ENCODE results near the gene TTC27. TPM values are rescaled to one million over a fixed set of nuclear protein-coding genes. Genes with fewer than 3 reads are reported as not detected.

Gene TTC27
- total RNA-seq, 2 experiments from 2014 or later = 14.9 to 20.9 TPM

DNA sequence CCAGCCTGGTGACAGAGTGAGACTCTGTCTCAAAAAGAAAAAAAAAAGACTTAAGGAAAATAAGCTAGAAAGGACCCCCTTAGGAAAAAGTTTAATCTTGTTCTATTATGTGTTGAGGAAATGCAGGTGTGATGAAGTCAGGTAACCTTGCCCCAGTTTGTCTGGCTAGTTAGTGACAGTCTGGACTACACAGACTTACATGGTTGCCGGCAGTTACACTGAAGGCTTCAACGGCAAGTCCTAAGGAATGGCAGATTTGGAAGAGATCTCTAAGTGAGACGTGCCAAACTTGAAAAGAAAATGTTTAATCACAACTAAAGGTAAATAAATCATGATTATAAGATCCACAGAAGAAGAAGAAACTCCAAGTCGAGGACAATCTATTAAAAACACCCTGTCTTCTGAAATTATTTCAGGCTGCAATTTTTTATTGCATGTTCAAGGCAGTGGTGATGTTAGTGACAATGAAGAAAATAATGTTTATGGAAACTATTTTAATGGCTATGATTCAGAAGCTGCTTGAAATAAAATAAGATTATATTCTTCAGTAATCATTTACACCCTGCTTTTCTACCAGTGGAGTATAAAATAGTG lies 84.2 kb downstream of the TTC27 start:
- Mint-ChIP-seq H3K36me3 (ENCODE audit: low read depth) (peaks cover 14% of the 10 kb centered on the region), H3K4me1 (ENCODE audit: low read depth) (no peaks in the 10 kb centered on the region), H3K4me3 (no peak overlapping the region), H3K27me3 (ENCODE audit: low read depth) (no peaks in the 10 kb centered on the region), H3K27ac (no peak overlapping the region), H3K9me3 (ENCODE audit: insufficient read depth) (no peaks in the 10 kb centered on the region)
- CTCF ChIA-PET = no interaction called here
- DNase-seq = no peak
- POLR2A ChIA-PET = interaction anchor here (0.6 kb wide), 1 partner anchor 491 kb away, joined by 3 read pairs; no protein-coding TSS in a partner anchor
- no peak for ATAC-seq

DNA sequence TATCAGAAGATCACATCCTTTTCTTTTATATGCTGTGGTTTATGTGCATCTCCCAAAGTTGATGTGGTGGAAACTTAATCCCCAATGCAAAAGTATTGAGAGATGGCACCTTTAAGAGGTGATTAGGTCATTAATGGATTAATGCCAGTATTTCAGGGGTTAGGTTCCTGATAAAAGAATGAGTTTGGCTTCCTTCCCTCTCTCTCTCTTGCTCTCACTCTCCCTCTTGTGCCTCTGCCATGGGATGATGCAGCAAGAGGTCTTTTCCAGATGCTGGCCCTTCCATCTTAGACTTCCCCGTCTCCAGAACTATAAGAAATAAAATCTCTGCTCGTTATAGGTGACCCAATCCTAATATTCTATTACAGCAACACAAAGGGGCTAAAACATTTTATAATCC lies 85.0 kb downstream of the TTC27 start:
- Mint-ChIP-seq H3K4me3 (no peak overlapping the region), H3K9me3 (ENCODE audit: insufficient read depth) (no peaks in the 10 kb centered on the region), H3K27me3 (ENCODE audit: low read depth) (no peaks in the 10 kb centered on the region), H3K4me1 (ENCODE audit: low read depth) (no peaks in the 10 kb centered on the region), H3K27ac (no peak overlapping the region), H3K36me3 (ENCODE audit: low read depth) (peaks cover 15% of the 10 kb centered on the region)
- no peak for ATAC-seq
- no peak for DNase-seq
- ChIA-PET CTCF (no interaction called here), POLR2A (no interaction called here)

DNA sequence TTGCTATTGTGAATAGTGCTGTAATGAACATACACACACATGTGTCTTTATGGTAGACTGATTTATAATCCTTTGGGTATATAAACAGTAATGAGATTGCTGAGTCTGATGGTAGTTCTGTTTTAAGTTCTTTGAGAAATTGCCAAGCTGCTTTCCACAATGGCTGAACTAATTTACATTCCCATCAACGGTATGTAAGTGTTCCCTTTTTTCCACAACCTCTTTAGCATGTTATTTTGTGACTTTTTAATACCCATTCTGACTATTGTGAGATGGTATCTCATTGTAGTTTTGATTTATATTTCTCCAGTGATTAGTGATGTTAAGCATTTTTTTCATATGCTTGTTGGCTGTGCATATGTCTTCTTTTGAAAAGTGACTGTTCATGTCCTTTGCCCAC lies 86.7 kb downstream of the TTC27 start:
- CTCF ChIA-PET = no interaction called here
- ATAC-seq (no peak), DNase-seq (no peak)
- Mint-ChIP-seq H3K36me3 (ENCODE audit: low read depth) (peaks cover 14% of the 10 kb centered on the region), H3K9me3 (ENCODE audit: insufficient read depth) (no peaks in the 10 kb centered on the region), H3K27me3 (ENCODE audit: low read depth) (no peaks in the 10 kb centered on the region), H3K4me1 (ENCODE audit: low read depth) (no peaks in the 10 kb centered on the region), H3K4me3 (no peak overlapping the region), H3K27ac (no peak overlapping the region)
- POLR2A ChIA-PET = no interaction called here

DNA sequence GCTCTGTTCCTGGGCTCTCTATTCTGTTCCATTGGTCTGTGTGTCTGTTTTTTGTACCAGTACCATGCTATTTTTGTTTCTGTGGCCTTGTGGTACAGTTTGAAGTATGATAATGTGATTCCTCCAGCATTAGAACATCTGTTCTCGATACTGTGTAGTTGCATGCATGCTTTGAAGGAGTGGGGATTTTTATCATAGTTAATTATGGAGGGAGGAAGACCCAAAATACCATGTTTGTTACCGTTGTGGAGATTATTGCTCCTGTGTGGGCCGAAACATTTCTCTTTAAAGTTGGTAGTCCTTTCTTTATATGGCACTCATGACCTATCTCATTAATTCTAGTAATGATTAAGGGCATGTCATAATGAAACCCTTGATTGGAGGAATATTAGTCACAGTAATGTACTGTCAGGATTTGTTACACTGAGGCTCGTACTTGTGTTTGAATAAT lies 87.6 kb downstream of the TTC27 start:
- Mint-ChIP-seq H3K27ac (no peak overlapping the region), H3K36me3 (ENCODE audit: low read depth) (peaks cover 13% of the 10 kb centered on the region), H3K4me1 (ENCODE audit: low read depth) (no peaks in the 10 kb centered on the region), H3K4me3 (no peak overlapping the region), H3K9me3 (ENCODE audit: insufficient read depth) (no peaks in the 10 kb centered on the region), H3K27me3 (ENCODE audit: low read depth) (no peaks in the 10 kb centered on the region)
- CTCF ChIA-PET = no interaction called here
- ATAC-seq = no peak
- POLR2A ChIA-PET = no interaction called here
- no peak for DNase-seq

DNA sequence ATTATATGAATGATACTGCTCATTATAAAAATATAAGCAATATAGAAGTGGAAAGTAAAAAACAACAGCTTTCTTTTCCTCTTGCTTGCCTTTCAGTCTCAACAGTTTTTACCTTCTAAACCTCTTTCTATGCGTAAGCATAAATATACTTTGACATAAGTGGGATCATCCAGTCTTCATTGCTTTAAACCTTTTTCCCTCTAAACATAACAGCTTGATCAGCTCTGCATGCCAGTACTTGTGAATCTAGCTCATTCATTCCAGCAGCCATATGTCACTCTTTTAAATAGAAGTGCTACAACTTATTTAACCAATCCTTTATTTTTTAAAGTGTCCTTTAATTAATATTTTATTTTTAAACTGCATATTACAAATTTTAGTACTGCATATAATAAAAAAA lies 88.1 kb downstream of the TTC27 start:
- Mint-ChIP-seq H3K27ac (no peak overlapping the region), H3K4me3 (no peak overlapping the region), H3K9me3 (ENCODE audit: insufficient read depth) (no peaks in the 10 kb centered on the region), H3K36me3 (ENCODE audit: low read depth) (peaks cover 13% of the 10 kb centered on the region), H3K4me1 (ENCODE audit: low read depth) (no peaks in the 10 kb centered on the region), H3K27me3 (ENCODE audit: low read depth) (no peaks in the 10 kb centered on the region)
- POLR2A ChIA-PET = no interaction called here
- no peak for DNase-seq
- CTCF ChIA-PET = no interaction called here
- no peak for ATAC-seq

DNA sequence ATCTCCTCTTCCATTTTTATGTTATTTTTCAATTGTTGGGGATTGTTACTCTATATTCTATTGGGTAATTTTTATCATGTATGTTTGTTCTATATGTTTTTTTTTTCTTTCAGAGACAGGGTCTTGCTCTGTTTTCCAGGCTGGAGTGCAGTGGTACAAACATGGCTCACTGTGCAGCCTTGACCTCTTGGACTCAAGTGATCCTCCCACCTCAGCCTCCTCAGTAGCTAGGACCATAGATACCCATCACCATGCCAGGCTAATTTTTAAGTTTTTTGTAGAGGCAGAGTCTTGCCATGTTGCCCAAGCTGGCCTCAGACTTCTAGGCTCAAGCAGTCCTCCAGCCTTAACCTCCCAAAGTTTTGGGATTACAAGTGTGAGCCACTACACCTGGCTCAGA lies 88.7 kb downstream of the TTC27 start:
- Mint-ChIP-seq H3K27me3 (ENCODE audit: low read depth) (no peaks in the 10 kb centered on the region), H3K9me3 (ENCODE audit: insufficient read depth) (no peaks in the 10 kb centered on the region), H3K27ac (no peak overlapping the region), H3K4me3 (no peak overlapping the region), H3K36me3 (ENCODE audit: low read depth) (peaks cover 13% of the 10 kb centered on the region), H3K4me1 (ENCODE audit: low read depth) (no peaks in the 10 kb centered on the region)
- DNase-seq = no peak
- ChIA-PET CTCF (no interaction called here), POLR2A (no interaction called here)
- no peak for ATAC-seq

DNA sequence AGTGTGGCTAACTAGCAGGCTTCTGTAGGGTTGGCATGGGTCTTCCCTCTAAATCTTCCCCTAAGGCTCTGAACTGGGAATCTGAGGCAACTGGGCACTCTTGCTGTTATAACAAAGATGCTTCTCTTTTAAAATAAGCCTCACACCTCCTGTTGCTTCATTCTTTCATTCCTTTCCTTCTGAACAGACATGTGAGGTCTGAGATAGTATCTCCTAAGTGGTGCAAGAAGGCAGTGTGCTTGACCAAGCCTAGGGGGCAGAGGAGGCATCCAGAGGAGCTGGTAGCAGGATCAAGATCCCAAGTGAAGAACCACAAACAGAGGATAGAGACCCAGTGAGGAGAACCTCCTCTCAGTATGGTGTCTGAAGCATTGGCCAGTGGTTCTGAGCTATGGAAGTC lies 90.9 kb downstream of the TTC27 start:
- ATAC-seq (no peak), DNase-seq (no peak)
- Mint-ChIP-seq H3K27me3 (ENCODE audit: low read depth) (no peaks in the 10 kb centered on the region), H3K4me1 (ENCODE audit: low read depth) (no peaks in the 10 kb centered on the region), H3K27ac (no peak overlapping the region), H3K36me3 (ENCODE audit: low read depth) (peaks cover 6% of the 10 kb centered on the region), H3K4me3 (no peak overlapping the region), H3K9me3 (ENCODE audit: insufficient read depth) (no peaks in the 10 kb centered on the region)
- ChIA-PET POLR2A (no interaction called here), CTCF (no interaction called here)

DNA sequence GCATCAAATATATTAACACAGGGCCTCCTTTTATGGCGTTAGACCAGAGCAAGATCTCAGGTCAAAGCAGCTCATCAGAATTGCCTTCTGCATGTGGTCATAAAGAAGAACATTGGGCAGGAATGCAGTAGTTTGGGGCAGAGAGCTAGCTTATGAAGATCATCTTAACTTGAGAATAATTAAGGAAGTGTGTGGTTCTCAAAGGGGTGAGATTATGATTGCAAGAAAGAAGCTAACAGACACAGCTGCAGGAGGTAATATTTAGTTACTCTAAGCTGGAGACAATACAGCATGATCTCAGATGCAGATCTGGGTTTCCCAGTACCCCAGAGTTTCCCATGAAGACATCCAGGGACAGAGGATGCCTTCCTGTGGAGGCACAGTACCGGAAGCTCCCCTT lies 91.6 kb downstream of the TTC27 start:
- no peaks in the 10 kb centered on the region for H3K9me3 Mint-ChIP-seq (ENCODE audit: insufficient read depth)
- H3K27ac Mint-ChIP-seq = no peak overlapping the region
- CTCF ChIA-PET = interaction anchor here (0.6 kb wide), 1 partner anchor 15 kb away, joined by 4 read pairs; no protein-coding TSS in a partner anchor
- no peak overlapping the region for H3K4me3 Mint-ChIP-seq
- ATAC-seq = no peak
- peaks cover 7% of the 10 kb centered on the region for H3K36me3 Mint-ChIP-seq (ENCODE audit: low read depth)
- H3K27me3 Mint-ChIP-seq (ENCODE audit: low read depth) = no peaks in the 10 kb centered on the region
- H3K4me1 Mint-ChIP-seq (ENCODE audit: low read depth) = no peaks in the 10 kb centered on the region
- DNase-seq = no peak
- POLR2A ChIA-PET = no interaction called here

DNA sequence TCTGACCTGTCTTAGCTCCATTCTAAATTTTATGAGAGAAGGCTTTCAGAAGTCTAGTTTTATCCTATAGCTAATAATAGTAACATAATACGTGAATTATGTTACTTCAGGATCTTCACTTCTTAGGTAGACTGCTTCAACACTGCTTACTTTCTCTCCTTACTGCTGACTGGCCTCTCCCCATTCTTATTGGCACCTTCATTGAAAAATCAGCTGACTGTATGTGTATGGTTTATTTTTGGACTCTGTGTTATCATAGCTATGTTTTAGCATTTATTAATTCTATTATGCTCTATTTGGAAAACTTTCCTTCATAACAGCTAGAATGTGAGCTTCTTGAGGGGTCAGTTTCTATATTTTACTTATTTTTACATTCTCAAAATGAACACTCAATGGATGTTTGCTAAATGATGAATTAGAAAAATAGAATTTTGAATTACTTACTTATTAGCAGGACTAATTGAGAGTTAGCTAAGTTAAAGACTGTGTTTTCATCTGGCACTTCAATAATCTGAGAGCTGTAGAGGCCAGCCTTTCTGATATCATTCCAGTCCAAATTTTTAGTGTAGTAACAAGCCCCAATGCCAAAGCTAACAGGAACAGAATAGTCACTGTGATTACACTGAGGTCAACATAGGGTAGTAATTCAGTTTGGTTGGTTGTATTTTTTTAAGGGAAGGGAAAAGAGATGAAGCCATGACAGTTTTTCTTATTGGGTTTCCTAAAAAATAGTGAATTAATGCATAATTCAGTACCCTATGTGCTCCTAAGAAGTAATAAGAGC lies 92.3 kb downstream of the TTC27 start:
- DNase-seq (no peak), ATAC-seq (no peak)
- Mint-ChIP-seq H3K27me3 (ENCODE audit: low read depth) (no peaks in the 10 kb centered on the region), H3K4me1 (ENCODE audit: low read depth) (no peaks in the 10 kb centered on the region), H3K9me3 (ENCODE audit: insufficient read depth) (no peaks in the 10 kb centered on the region), H3K27ac (no peak overlapping the region), H3K36me3 (ENCODE audit: low read depth) (peaks cover 9% of the 10 kb centered on the region), H3K4me3 (no peak overlapping the region)
- ChIA-PET CTCF (interaction anchor here (0.6 kb wide), 1 partner anchor 15 kb away, joined by 4 read pairs; no protein-coding TSS in a partner anchor), POLR2A (no interaction called here)

DNA sequence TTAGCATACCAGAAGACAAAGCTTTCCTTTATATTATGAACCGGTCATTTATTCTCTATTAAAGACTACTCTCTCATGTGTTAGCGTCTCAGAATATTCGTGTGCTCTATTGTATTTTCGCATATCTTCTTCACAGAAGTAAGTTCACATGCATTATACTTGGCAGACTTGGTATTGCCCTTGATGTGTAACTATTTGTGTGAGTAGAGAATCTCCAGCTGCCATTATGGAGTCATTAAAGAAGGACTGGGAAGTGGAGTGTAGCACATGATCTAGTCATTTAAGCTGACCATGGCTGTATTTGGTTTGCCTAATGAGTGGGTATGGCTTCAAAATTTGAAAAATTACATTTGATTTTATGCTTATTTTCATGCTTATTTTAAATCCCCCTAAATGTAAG lies 92.9 kb downstream of the TTC27 start:
- ChIA-PET POLR2A (no interaction called here), CTCF (no interaction called here)
- ATAC-seq (no peak), DNase-seq (no peak)
- Mint-ChIP-seq H3K36me3 (ENCODE audit: low read depth) (peaks cover 12% of the 10 kb centered on the region), H3K9me3 (ENCODE audit: insufficient read depth) (no peaks in the 10 kb centered on the region), H3K27me3 (ENCODE audit: low read depth) (no peaks in the 10 kb centered on the region), H3K27ac (no peak overlapping the region), H3K4me1 (ENCODE audit: low read depth) (no peaks in the 10 kb centered on the region), H3K4me3 (no peak overlapping the region)

DNA sequence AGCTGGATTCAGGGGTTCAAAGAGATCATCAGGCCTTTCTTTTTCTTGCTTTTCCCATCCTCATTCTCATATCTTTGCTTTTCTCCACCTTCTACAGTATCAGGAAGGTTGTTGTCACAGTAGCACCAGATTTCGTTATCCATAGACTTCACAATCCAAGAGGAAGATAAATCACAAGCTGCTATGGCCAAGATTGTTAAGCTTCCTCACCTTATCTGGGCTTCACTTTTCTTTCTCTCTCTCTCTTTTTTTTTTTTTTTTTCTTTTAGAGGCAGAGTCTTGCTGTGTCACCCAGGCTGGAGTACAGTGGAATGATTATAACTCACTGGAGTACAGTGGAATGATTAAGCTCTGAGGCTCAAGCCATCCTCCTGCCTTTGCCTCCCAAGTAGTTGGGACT lies 93.5 kb downstream of the TTC27 start:
- no peak overlapping the region for H3K4me3 Mint-ChIP-seq
- ChIA-PET POLR2A (no interaction called here), CTCF (no interaction called here)
- ATAC-seq (no peak), DNase-seq (no peak)
- no peak overlapping the region for H3K27ac Mint-ChIP-seq
- H3K9me3 Mint-ChIP-seq (ENCODE audit: insufficient read depth) = no peaks in the 10 kb centered on the region
- H3K36me3 Mint-ChIP-seq (ENCODE audit: low read depth) = peaks cover 15% of the 10 kb centered on the region
- H3K4me1 Mint-ChIP-seq (ENCODE audit: low read depth) = no peaks in the 10 kb centered on the region
- H3K27me3 Mint-ChIP-seq (ENCODE audit: low read depth) = no peaks in the 10 kb centered on the region

DNA sequence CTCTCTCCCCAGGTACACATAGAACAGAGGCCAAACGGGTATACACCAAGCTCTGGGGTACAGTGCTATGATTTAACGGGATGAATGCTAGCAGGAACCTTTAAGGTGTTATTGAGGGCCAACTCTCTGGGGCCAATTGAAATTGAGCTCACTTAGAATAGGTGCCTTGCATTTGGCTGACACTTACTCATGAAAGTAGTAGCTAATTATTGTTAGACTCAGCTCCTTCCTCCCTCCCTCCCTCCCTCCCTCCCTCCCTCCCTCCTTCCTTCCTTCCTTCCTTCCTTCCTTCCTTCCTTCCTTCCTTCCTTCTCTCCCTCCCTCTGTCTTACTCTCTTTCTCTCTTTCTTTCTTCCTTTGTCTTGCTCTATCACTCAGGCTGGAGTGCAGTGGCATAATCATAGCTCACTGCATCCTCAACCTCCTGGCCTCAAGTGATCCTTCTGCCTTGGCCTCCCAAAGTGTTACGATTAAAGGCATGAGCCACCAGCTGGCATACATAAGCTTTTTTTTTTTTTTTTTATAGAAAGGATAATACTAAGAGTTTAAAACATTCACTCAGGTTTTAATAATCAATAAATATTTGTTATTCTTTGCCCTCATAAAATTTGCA lies 95.7 kb downstream of the TTC27 start:
- ChIA-PET CTCF (no interaction called here), POLR2A (no interaction called here)
- ATAC-seq = no peak
- H3K36me3 Mint-ChIP-seq (ENCODE audit: low read depth) = peaks cover 19% of the 10 kb centered on the region
- no peak overlapping the region for H3K4me3 Mint-ChIP-seq
- no peak overlapping the region for H3K27ac Mint-ChIP-seq
- no peaks in the 10 kb centered on the region for H3K9me3 Mint-ChIP-seq (ENCODE audit: insufficient read depth)
- H3K4me1 Mint-ChIP-seq (ENCODE audit: low read depth) = no peaks in the 10 kb centered on the region
- H3K27me3 Mint-ChIP-seq (ENCODE audit: low read depth) = no peaks in the 10 kb centered on the region
- DNase-seq = no peak

All from activated CD8-positive, alpha-beta T cell treated with anti-CD3 and anti-CD28 coated beads, Interleukin-2, amount 10 ng/mL, durations not matched to agents 7 days and 5 days (primary cell).